GM20000 (cell line): ENCODE data around the gene DNAH3.
A peak's percentile ranks its signal among the peaks of the same experiment; 100 is the strongest.

ENCODE experiments used
- DNase-seq: peaks from one replicate; pipeline ENCODE4 v3.0.0; 2012; ENCODE audit warnings: low spot score
- TF ChIP-seq, protein P1 (sequence below): IDR thresholded peaks from 2 replicates; pipeline ENCODE4 v1.5.1; 2012; ENCODE audit warnings: mild to moderate bottlenecking, control low read depth; ENCODE audit errors: extremely low read depth, missing control alignments

Gene DNAH3

GRCh38 chr16:20900299-20901067, 250.2 kb downstream of the DNAH3 start, which contains the start of the genes DCUN1D3 and LYRM1:
Gene DCUN1D3 (minus strand): TSS chr16:20900358. CDS start chr16:20862538, 37,820 bp downstream.
Gene LYRM1 (plus strand): TSS chr16:20900771. CDS start chr16:20915556, 14,785 bp downstream.
- DNase-seq, result peak; percentile 92
- TF ChIP-seq, protein P1, sequence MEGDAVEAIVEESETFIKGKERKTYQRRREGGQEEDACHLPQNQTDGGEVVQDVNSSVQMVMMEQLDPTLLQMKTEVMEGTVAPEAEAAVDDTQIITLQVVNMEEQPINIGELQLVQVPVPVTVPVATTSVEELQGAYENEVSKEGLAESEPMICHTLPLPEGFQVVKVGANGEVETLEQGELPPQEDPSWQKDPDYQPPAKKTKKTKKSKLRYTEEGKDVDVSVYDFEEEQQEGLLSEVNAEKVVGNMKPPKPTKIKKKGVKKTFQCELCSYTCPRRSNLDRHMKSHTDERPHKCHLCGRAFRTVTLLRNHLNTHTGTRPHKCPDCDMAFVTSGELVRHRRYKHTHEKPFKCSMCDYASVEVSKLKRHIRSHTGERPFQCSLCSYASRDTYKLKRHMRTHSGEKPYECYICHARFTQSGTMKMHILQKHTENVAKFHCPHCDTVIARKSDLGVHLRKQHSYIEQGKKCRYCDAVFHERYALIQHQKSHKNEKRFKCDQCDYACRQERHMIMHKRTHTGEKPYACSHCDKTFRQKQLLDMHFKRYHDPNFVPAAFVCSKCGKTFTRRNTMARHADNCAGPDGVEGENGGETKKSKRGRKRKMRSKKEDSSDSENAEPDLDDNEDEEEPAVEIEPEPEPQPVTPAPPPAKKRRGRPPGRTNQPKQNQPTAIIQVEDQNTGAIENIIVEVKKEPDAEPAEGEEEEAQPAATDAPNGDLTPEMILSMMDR, result no peak

- TF ChIP-seq, protein P1, result no peak
- DNase-seq, result peak; percentile 50
These were observed 251.0 kb downstream of the DNAH3 start for GRCh38 chr16:20899477-20900298.

- TF ChIP-seq, protein P1, result no peak
- DNase-seq, result no peak
These were observed 251.6 kb downstream of the DNAH3 start for GRCh38 chr16:20899071-20899470.

GRCh38 chr16:20897922-20898321, 252.7 kb downstream of the DNAH3 start:
- no peak for DNase-seq
- TF ChIP-seq, protein P1, result no peak

DNA sequence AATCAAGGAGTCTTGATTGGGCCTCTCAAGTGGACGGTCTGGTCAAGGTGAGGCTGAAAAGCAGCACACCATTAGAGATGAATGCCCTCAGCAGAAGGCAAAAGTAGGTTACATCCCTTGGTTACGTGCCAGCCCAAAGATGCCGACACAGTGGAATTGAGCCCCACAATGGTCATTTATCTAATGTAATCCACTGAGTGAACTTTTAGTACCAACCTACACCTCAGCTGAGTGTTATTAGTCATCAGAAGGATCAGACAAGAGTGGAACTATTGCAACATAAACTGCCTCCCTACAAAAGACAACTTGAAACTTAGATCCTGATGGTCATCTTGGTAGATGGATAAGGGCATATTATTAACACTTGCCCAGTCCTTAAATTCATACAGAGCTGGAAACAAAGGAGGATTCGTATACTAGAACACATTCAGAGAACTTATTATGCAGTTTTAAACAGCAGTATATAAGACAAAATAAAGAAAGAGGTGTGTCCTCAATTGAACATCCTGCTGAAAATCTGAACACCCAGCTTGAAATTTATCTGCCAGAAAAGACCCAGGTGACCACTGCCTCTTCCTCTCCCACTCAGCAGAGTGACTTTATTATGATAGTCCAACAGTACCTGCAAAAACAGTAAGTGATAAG, 253.3 kb downstream of the DNAH3 start:
- TF ChIP-seq, protein P1, result no peak
- DNase-seq, result no peak

DNA sequence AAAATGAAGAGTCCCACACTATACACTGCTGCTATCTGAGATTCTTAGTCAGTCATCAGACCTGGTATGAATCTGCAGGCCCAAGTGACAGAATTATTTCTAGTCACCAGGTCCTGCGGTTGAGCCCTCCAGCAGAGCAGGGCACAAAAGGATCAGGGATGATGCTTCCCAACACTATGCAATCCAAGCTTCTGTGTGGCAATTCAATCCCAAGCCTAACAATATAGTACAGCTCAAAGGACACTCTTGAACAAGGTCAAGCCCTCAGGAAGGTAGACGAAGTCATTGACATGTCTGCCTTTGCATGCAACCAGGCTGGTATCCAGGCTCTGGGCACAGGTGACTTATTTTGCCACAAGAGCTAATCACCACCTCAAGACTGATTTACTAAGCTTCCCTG, 256.3 kb downstream of the DNAH3 start:
- DNase-seq, result no peak
- TF ChIP-seq, protein P1, result no peak
